KMS-11 (cell line): ENCODE results near the gene RADIL.

Experiments used
- H2AFZ ChIP-seq: fragments of 200-600 bp; sonication (generic); 2 replicates; pipeline ENCODE4 v1.6.1; 2016; ENCODE audit warnings: antibody characterized with exemption, mixed run types, low read depth
- H3K27ac ChIP-seq: fragments of 200-600 bp; sonication (generic); 2 replicates; pipeline ENCODE4 v1.6.1; 2016; ENCODE audit warnings: mild to moderate bottlenecking, mixed run types
- H3K27me3 ChIP-seq: fragments of 200-600 bp; sonication (generic); 2 replicates; pipeline ENCODE4 v1.6.1; 2017; ENCODE audit warnings: mild to moderate bottlenecking, low read depth, mixed run types, moderate library complexity; ENCODE audit not compliant: insufficient read depth
- H3K36me3 ChIP-seq: fragments of 200-600 bp; sonication (generic); 2 replicates; pipeline ENCODE4 v1.6.1; 2017; ENCODE audit warnings: mild to moderate bottlenecking, mixed run types; ENCODE audit not compliant: insufficient read depth
- H3K4me1 ChIP-seq: fragments of 200-600 bp; sonication (generic); 2 replicates; pipeline ENCODE4 v1.6.1; 2016; ENCODE audit warnings: mild to moderate bottlenecking, low read depth, mixed run types; ENCODE audit not compliant: poor library complexity, severe bottlenecking
- H3K4me2 ChIP-seq: fragments of 200-600 bp; sonication (generic); 2 replicates; pipeline ENCODE4 v1.7.0; 2016; ENCODE audit warnings: mild to moderate bottlenecking, mixed run types
- H3K4me3 ChIP-seq: fragments of 200-600 bp; sonication (generic); IDR thresholded peaks from 2 replicates; pipeline ENCODE4 v1.6.1; 2017; ENCODE audit warnings: low read depth, low read length, mixed read lengths; ENCODE audit not compliant: insufficient read depth
- H3K79me2 ChIP-seq: fragments of 200-600 bp; sonication (generic); 2 replicates; pipeline ENCODE4 v1.6.1; 2016; ENCODE audit warnings: low read depth, mixed run types; ENCODE audit not compliant: insufficient read depth
- H3K9ac ChIP-seq: fragments of 200-600 bp; sonication (generic); 2 replicates; pipeline ENCODE4 v1.6.1; 2016; ENCODE audit warnings: mild to moderate bottlenecking, mixed run types
- H4K20me1 ChIP-seq: fragments of 200-600 bp; sonication (generic); 2 replicates; pipeline ENCODE4 v1.6.1; 2016; ENCODE audit warnings: mild to moderate bottlenecking, mixed run types; ENCODE audit not compliant: insufficient read depth
- TF ChIP-seq, protein P1 (sequence below): fragments of 200-600 bp; sonication (generic); conservative IDR thresholded peaks from 2 replicates; pipeline ENCODE4 v1.6.1; 2017; ENCODE audit warnings: low read depth, mild to moderate bottlenecking, antibody characterized with exemption, low read length, moderate library complexity, mixed read lengths

Gene RADIL

DNA sequence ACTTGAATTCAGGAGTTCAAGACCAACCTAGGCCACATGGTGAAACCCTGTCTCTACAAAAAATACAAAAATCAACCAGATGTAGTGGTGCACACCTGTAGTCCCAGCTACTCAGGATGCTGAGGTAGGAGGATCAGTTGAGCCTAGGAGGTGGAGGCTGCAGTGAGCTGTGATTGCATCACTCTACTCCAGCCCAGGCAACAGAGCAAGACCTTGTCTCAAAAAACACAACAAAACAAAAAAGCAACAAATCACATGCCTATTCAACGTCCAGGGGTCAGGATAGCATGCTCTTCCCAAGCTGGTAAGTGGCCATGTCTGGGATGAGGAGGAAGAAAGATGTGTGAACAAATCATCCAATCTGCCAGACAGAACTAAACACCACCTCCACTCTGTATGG, 6.2 kb upstream of the RADIL start:
- no peak overlapping the region for H3K27ac ChIP-seq
- TF ChIP-seq, protein P1, sequence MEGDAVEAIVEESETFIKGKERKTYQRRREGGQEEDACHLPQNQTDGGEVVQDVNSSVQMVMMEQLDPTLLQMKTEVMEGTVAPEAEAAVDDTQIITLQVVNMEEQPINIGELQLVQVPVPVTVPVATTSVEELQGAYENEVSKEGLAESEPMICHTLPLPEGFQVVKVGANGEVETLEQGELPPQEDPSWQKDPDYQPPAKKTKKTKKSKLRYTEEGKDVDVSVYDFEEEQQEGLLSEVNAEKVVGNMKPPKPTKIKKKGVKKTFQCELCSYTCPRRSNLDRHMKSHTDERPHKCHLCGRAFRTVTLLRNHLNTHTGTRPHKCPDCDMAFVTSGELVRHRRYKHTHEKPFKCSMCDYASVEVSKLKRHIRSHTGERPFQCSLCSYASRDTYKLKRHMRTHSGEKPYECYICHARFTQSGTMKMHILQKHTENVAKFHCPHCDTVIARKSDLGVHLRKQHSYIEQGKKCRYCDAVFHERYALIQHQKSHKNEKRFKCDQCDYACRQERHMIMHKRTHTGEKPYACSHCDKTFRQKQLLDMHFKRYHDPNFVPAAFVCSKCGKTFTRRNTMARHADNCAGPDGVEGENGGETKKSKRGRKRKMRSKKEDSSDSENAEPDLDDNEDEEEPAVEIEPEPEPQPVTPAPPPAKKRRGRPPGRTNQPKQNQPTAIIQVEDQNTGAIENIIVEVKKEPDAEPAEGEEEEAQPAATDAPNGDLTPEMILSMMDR: no peak
- H3K4me3 ChIP-seq: no peak overlapping the region
- no peaks in the 10 kb centered on the region for H4K20me1 ChIP-seq
- H3K9ac ChIP-seq: no peak overlapping the region
- H3K4me2 ChIP-seq: no peak overlapping the region
- no peaks in the 10 kb centered on the region for H3K36me3 ChIP-seq
- H3K27me3 ChIP-seq: no peaks in the 10 kb centered on the region
- no peaks in the 10 kb centered on the region for H3K4me1 ChIP-seq
- H2AFZ ChIP-seq: no peak overlapping the region
- no peaks in the 10 kb centered on the region for H3K79me2 ChIP-seq

DNA sequence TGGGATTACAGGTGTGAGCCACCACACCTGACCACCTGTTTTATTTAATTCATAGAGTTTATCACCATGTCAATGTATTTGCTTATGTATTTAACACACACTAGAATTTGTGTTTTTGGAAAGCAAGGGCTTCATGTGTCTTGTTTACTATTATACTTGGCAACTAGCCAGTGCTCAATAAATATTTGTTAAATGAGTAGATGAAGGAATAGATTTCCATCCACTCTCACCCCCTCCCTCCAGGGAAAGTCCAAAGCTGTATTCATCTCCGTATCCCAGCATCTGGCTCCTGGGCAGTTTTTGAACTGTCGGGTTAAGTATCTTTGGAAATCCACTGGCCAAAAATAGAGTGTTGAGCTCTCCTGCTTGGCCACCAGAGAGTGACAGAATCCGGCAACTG, 4.6 kb upstream of the RADIL start:
- Histone ChIP-seq H4K20me1 (no peaks in the 10 kb centered on the region), H3K9ac (no peak overlapping the region), H3K36me3 (no peaks in the 10 kb centered on the region), H3K27me3 (no peaks in the 10 kb centered on the region), H3K27ac (no peak overlapping the region), H2AFZ (no peak overlapping the region), H3K4me1 (no peaks in the 10 kb centered on the region), H3K4me2 (no peak overlapping the region), H3K79me2 (no peaks in the 10 kb centered on the region), H3K4me3 (no peak overlapping the region)
- TF ChIP-seq, protein P1: no peak

DNA sequence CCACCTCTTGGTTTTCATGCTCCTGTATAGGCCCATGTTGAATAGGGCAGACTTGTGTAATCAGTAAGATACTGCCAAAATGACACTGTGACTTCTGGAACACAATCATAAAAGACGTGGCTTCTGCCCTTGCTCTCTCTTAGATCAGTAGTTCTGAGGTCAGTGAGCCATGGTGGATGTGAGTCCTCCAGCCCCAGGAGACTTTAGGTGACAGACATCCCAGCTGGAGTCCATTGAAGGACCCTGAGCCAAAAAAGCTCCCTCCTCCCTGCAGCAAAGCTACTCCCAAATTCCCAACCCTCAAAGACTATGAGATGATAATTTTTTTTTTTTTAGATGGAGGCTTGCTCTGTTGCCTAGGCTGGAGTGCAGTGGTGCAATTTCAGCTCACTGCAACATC, 3.2 kb upstream of the RADIL start:
- Histone ChIP-seq H3K79me2 (no peaks in the 10 kb centered on the region), H3K27ac (no peak overlapping the region), H3K4me2 (no peak overlapping the region), H3K9ac (no peak overlapping the region), H4K20me1 (no peaks in the 10 kb centered on the region), H3K27me3 (no peaks in the 10 kb centered on the region), H2AFZ (no peak overlapping the region), H3K36me3 (no peaks in the 10 kb centered on the region), H3K4me1 (peaks cover 5% of the 10 kb centered on the region), H3K4me3 (no peak overlapping the region)
- TF ChIP-seq, protein P1: no peak

DNA sequence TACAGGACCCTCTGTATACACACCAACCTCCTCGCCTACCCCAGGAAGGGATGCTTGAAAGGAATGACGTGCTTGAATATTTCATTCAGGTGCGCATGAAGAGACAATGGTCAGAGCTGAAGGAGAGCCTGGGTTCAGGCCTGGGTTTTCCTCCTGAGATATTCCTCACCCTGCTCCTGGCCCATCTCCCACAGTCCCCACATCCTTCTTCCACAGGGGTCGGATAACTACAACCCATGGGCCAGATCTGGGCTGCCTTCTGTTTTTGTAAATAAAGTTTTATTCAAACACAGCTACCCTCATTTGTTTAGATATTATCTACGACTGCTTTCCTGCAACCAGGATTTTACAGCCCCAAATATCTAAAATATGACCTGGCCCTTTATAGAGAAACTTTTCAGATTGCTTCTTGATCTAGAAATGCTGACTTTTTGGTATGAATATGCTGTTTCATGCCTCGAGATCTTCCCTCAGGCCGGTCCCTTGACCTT, 1.8 kb upstream of the RADIL start:
- H4K20me1 ChIP-seq: no peaks in the 10 kb centered on the region
- no peak overlapping the region for H3K27ac ChIP-seq
- H2AFZ ChIP-seq: no peak overlapping the region
- H3K4me2 ChIP-seq: no peak overlapping the region
- no peaks in the 10 kb centered on the region for H3K79me2 ChIP-seq
- H3K9ac ChIP-seq: no peak overlapping the region
- no peak overlapping the region for H3K4me3 ChIP-seq
- TF ChIP-seq, protein P1: no peak
- H3K27me3 ChIP-seq: no peaks in the 10 kb centered on the region
- H3K36me3 ChIP-seq: no peaks in the 10 kb centered on the region
- peaks cover 5% of the 10 kb centered on the region for H3K4me1 ChIP-seq
